SK-N-SH (cell line): ENCODE data around the gene PDZD8. TPM values are rescaled to one million over a fixed set of nuclear protein-coding genes. Genes with fewer than 3 reads are reported as not detected.

ENCODE experiments used
- CTCF ChIA-PET: fragments of 300-600, 350-600 bp; formaldehyde crosslinking; extraction: SDS; loops from one replicate; lab custom pipeline; 2021; lab: Yijun Ruan, JAX
- POLR2A ChIA-PET: fragments of 350-600 bp; sonication (Branson Sonifier 250); formaldehyde crosslinking; extraction: SDS; loops from one replicate; lab custom pipeline; 2020; ENCODE audit warnings: antibody characterized with exemption, inconsistent platforms; lab: Yijun Ruan, JAX
- DNase-seq: peaks from one replicate; pipeline ENCODE4 v3.0.0; 2012
- H2AFZ ChIP-seq: fragments of 200-600 bp; sonication (generic); 2 replicates; pipeline ENCODE4 v1.8.1; 2016; ENCODE audit warnings: antibody characterized with exemption, mild to moderate bottlenecking, low read depth
- H3F3A ChIP-seq: fragments of 200-600 bp; sonication (generic); replicated peaks from 2 replicates; pipeline ENCODE3; 2016; ENCODE audit warnings: antibody characterized with exemption, mild to moderate bottlenecking; ENCODE audit not compliant: insufficient read depth
- H3K27ac ChIP-seq, 2 experiments: fragments of 200-500 bp in 1 of 2; fragments of 200-600 bp in 1 of 2; sonication (Bioruptor generic) in 1 of 2; sonication (generic), shearing (Covaris generic) in 1 of 2; 2 replicates each; pipeline versions ENCODE4 v1.5.1 to v1.6.1; 2014 to 2016; ENCODE audit warnings: low read depth in 2 of 2, inconsistent platforms in 1 of 2, low read length in 1 of 2, mild to moderate bottlenecking in 1 of 2, mixed read lengths in 1 of 2
- H3K27me3 ChIP-seq: fragments of 200-600 bp; sonication (generic), shearing (Covaris generic); 2 replicates; pipeline ENCODE4 v1.6.1; 2016; ENCODE audit warnings: mixed run types; ENCODE audit not compliant: insufficient read depth
- H3K36me3 ChIP-seq, 2 experiments: fragments of 200-500 bp in 1 of 2; fragments of 200-600 bp in 1 of 2; sonication (Bioruptor generic) in 1 of 2; sonication (generic) in 1 of 2; replicated peaks in 1 of 2; 2 replicates each; pipeline versions ENCODE3 to v1.5.1; 2014 to 2016; ENCODE audit warnings: low read length in 1 of 2, mild to moderate bottlenecking in 1 of 2; ENCODE audit not compliant: insufficient read depth in 2 of 2, control insufficient read depth in 1 of 2
- H3K4me1 ChIP-seq, 2 experiments: fragments of 200-500 bp in 1 of 2; fragments of 200-600 bp in 1 of 2; sonication (Bioruptor generic) in 1 of 2; sonication (generic), shearing (Covaris generic) in 1 of 2; 2 replicates each; pipeline versions ENCODE4 v1.5.1 to v1.6.1; 2014 to 2016; ENCODE audit warnings: low read depth in 1 of 2, low read length in 1 of 2, mixed run types in 1 of 2; ENCODE audit not compliant: insufficient read depth in 2 of 2, control insufficient read depth in 1 of 2
- H3K4me2 ChIP-seq: fragments of 200-600 bp; sonication (generic), shearing (Covaris generic); 2 replicates; pipeline ENCODE4 v1.6.1; 2017; ENCODE audit warnings: mixed run types
- H3K4me3 ChIP-seq, 2 experiments: fragments of 200-500 bp in 1 of 2; fragments of 200-600 bp in 1 of 2; sonication (Bioruptor generic) in 1 of 2; sonication (generic), shearing (Covaris generic) in 1 of 2; 2 replicates each; pipeline versions ENCODE4 v1.5.1 to v1.8.1; 2014 to 2016; ENCODE audit warnings: low read depth in 2 of 2, inconsistent platforms in 1 of 2, low read length in 1 of 2, mild to moderate bottlenecking in 1 of 2, mixed read lengths in 1 of 2, moderate library complexity in 1 of 2
- H3K79me2 ChIP-seq: fragments of 200-600 bp; sonication (generic); 2 replicates; pipeline ENCODE4 v1.8.1; 2017; ENCODE audit warnings: mild to moderate bottlenecking; ENCODE audit not compliant: insufficient read depth
- H3K9ac ChIP-seq: fragments of 200-600 bp; sonication (generic); 2 replicates; pipeline ENCODE4 v1.6.1; 2017; ENCODE audit warnings: mixed run types
- H3K9me2 ChIP-seq: fragments of 200-600 bp; sonication (generic); 2 replicates; pipeline ENCODE4 v1.6.1; 2017; ENCODE audit warnings: mixed run types
- H3K9me3 ChIP-seq: fragments of 200-600 bp; sonication (generic); 2 replicates; pipeline ENCODE4 v1.6.1; 2017; ENCODE audit warnings: mixed run types, mild to moderate bottlenecking, moderate library complexity
- H4K20me1 ChIP-seq: fragments of 200-600 bp; sonication (generic); 2 replicates; pipeline ENCODE4 v1.6.1; 2017; ENCODE audit warnings: mild to moderate bottlenecking, mixed run types; ENCODE audit not compliant: insufficient read depth
- ELF1 ChIP-seq: IDR thresholded peaks from 2 replicates; pipeline ENCODE4 v1.4.0; 2012
- EZH2phosphoT487 ChIP-seq: fragments of 200-600 bp; sonication (generic); IDR thresholded peaks from 2 replicates; pipeline ENCODE4 v1.6.1; 2017; ENCODE audit warnings: low read depth, mixed run types, mild to moderate bottlenecking, antibody characterized with exemption, moderate library complexity, borderline replicate concordance
- FOSL2 ChIP-seq: IDR thresholded peaks from 2 replicates; pipeline ENCODE4 v1.4.0; 2012; ENCODE audit warnings: low read depth, mild to moderate bottlenecking, moderate library complexity, borderline replicate concordance
- GABPA ChIP-seq: IDR thresholded peaks from 2 replicates; pipeline ENCODE4 v1.4.0; 2012; ENCODE audit warnings: low read depth, mild to moderate bottlenecking
- IRF3 ChIP-seq: fragments of 150-350 bp; IDR thresholded peaks from 2 replicates; pipeline ENCODE4 v1.6.1; 2016; ENCODE audit warnings: mild to moderate bottlenecking, low read depth, low read length
- MEF2A ChIP-seq: IDR thresholded peaks from 2 replicates; pipeline ENCODE4 v1.4.0; 2012; ENCODE audit warnings: low read depth, borderline replicate concordance
- NFIC ChIP-seq: IDR thresholded peaks from 2 replicates; pipeline ENCODE4 v1.4.0; 2012; ENCODE audit warnings: borderline replicate concordance
- NRF1 ChIP-seq: IDR thresholded peaks from 2 replicates; pipeline ENCODE4 v1.6.1; 2012; ENCODE audit warnings: low read depth, mild to moderate bottlenecking, low read length
- PBX3 ChIP-seq: IDR thresholded peaks from 2 replicates; pipeline ENCODE4; 2012
- POLR2AphosphoS5 ChIP-seq: IDR thresholded peaks from 2 replicates; pipeline ENCODE4 v1.6.1; 2012; ENCODE audit warnings: low read depth, low read length
- RAD21 ChIP-seq: IDR thresholded peaks from 2 replicates; pipeline ENCODE4 v1.6.1; 2012; ENCODE audit warnings: mild to moderate bottlenecking, low read length
- RCOR1 ChIP-seq: fragments of 150-350 bp; IDR thresholded peaks from 2 replicates; pipeline ENCODE4 v1.6.1; 2017; ENCODE audit warnings: antibody characterized with exemption, low read length
- REST ChIP-seq: IDR thresholded peaks from 2 replicates; pipeline ENCODE4 v1.6.1; 2012; ENCODE audit warnings: mild to moderate bottlenecking, low read depth, low read length, moderate library complexity
- RXRA ChIP-seq: IDR thresholded peaks from 2 replicates; pipeline ENCODE4 v1.4.0; 2012; ENCODE audit warnings: low read depth, mild to moderate bottlenecking, borderline replicate concordance
- SIN3A ChIP-seq: IDR thresholded peaks from 2 replicates; pipeline ENCODE4 v1.6.1; 2012; ENCODE audit warnings: low read depth, mild to moderate bottlenecking, low read length, moderate library complexity, borderline replicate concordance
- SMC3 ChIP-seq: IDR thresholded peaks from 2 replicates; pipeline ENCODE4 v1.6.1; 2012; ENCODE audit warnings: low read depth, low read length, improper control_type of control experiment
- TCF12 ChIP-seq: IDR thresholded peaks from 2 replicates; pipeline ENCODE4 v1.4.0; 2012
- TEAD4 ChIP-seq: IDR thresholded peaks from 2 replicates; pipeline ENCODE4 v1.4.0; 2012; ENCODE audit warnings: mild to moderate bottlenecking, borderline replicate concordance; ENCODE audit not compliant: insufficient read depth
- USF2 ChIP-seq: fragments of 150-350 bp; IDR thresholded peaks from 2 replicates; pipeline ENCODE4 v1.6.1; 2017; ENCODE audit warnings: antibody characterized with exemption, low read length, low read depth, borderline replicate concordance
- WGBS: methylation state at CpG from one replicate; pipeline ENCODE4 v1.1.6; 2017; ENCODE audit warnings: low lambda C conversion rate; 5-methylcytosine and 5-hydroxymethylcytosine counted together
- polyA plus RNA-seq, 3 experiments: library from polyadenylated mRNA; depleted of rRNA; stranded (reverse); fragments of >200 nt; gene quantifications; 2 replicates each; pipeline ENCODE4 v1.2.3, GENCODE V29; 2012

Gene PDZD8
- polyA plus RNA-seq, 1 of the 3 experiments (the other 2 are of a cell fraction) = 6.6 TPM

GRCh38 chr10:117363028-117363427 is 12.2 kb downstream of the PDZD8 start:
- Histone ChIP-seq H3K9me2 (no peaks in the 10 kb centered on the region), H3K27ac (peak overlapping the region in 1 of 2 experiments; percentile 37; a peak in 2 of 4 replicates), H4K20me1 (peaks cover 82% of the 10 kb centered on the region), H3K4me2 (peak overlapping the region; percentile 22; the same call in 1 of the 2 replicates), H3K9me3 (no peaks in the 10 kb centered on the region), H3F3A (peaks cover 27% of the 10 kb centered on the region), H3K27me3 (no peaks in the 10 kb centered on the region), H3K4me3 (no peak overlapping the region), H3K9ac (no peak overlapping the region; the same call in 1 of the 2 replicates), H3K79me2 (peaks cover 96% of the 10 kb centered on the region), H3K36me3 (peaks cover 0 to 3% of the 10 kb centered on the region in 2 experiments), H3K4me1 (peaks cover 0 to 37% of the 10 kb centered on the region in 2 experiments; a peak in 3 of 4 replicates), H2AFZ (no peak overlapping the region; the same call in 1 of the 2 replicates)
- 39% methylated on average over 2 of the region's 2 CpGs for WGBS
- POLR2A ChIA-PET = no interaction called here
- no peak for TF ChIP-seq USF2
- no peak for TF ChIP-seq NRF1
- TF ChIP-seq RCOR1 = no peak
- no peak for TF ChIP-seq EZH2phosphoT487
- no peak for TF ChIP-seq SMC3
- TF ChIP-seq ELF1 = no peak
- TF ChIP-seq TCF12 = no peak
- no peak for TF ChIP-seq RAD21
- TF ChIP-seq NFIC = no peak
- TF ChIP-seq GABPA = no peak
- no peak for TF ChIP-seq MEF2A
- TF ChIP-seq PBX3 = no peak
- TF ChIP-seq FOSL2 = no peak
- TF ChIP-seq TEAD4 = no peak
- TF ChIP-seq IRF3 = no peak
- no peak for DNase-seq
- CTCF ChIA-PET = no interaction called here

- no peak for DNase-seq
- Histone ChIP-seq H3K4me1 (peaks cover 0 to 37% of the 10 kb centered on the region in 2 experiments; a peak in 3 of 4 replicates), H3K27ac (peak overlapping the region in 1 of 2 experiments; percentile 37; a peak in 1 of 4 replicates), H3K4me2 (peak overlapping the region; percentile 22; the same call in 1 of the 2 replicates), H3K9ac (no peak overlapping the region), H3K4me3 (no peak overlapping the region), H4K20me1 (peaks cover 75% of the 10 kb centered on the region), H3K9me2 (no peaks in the 10 kb centered on the region), H3K9me3 (no peaks in the 10 kb centered on the region), H3K36me3 (peaks cover 0 to 3% of the 10 kb centered on the region in 2 experiments), H2AFZ (no peak overlapping the region; the same call in 1 of the 2 replicates), H3K27me3 (no peaks in the 10 kb centered on the region), H3K79me2 (peaks cover 93% of the 10 kb centered on the region), H3F3A (peaks cover 27% of the 10 kb centered on the region)
- TF ChIP-seq REST = no peak
- peak; percentile 59; the same call in 1 of the 2 replicates for TF ChIP-seq NFIC
- TF ChIP-seq TCF12 = peak; percentile 15; the same call in 1 of the 2 replicates
- no peak for TF ChIP-seq SIN3A
- TF ChIP-seq GABPA = no peak
- no peak for TF ChIP-seq POLR2AphosphoS5
- no peak for TF ChIP-seq RAD21
- peak; percentile 65 for TF ChIP-seq PBX3
- TF ChIP-seq SMC3 = no peak
- no peak for TF ChIP-seq MEF2A
- TF ChIP-seq RXRA = no peak
- ChIA-PET CTCF (no interaction called here), POLR2A (no interaction called here)
Measured at GRCh38 chr10:117362313-117362712, 12.9 kb downstream of the PDZD8 start.
